ENCODE measurements around the gene PNPLA6. TPM values are rescaled to one million over a fixed set of nuclear protein-coding genes. Genes with fewer than 3 reads are reported as not detected.

The PNPLA6 gene
- total and polyA plus RNA-seq, 2 of the 8 experiments (the other 6 are each of a cell fraction or from before 2014, with no cell fraction given): 55.1 to 121 TPM

GRCh38 chr19:7509625-7510024 is 25.9 kb upstream of the PNPLA6 start (continued):
- TF ChIP-seq, protein P1, sequence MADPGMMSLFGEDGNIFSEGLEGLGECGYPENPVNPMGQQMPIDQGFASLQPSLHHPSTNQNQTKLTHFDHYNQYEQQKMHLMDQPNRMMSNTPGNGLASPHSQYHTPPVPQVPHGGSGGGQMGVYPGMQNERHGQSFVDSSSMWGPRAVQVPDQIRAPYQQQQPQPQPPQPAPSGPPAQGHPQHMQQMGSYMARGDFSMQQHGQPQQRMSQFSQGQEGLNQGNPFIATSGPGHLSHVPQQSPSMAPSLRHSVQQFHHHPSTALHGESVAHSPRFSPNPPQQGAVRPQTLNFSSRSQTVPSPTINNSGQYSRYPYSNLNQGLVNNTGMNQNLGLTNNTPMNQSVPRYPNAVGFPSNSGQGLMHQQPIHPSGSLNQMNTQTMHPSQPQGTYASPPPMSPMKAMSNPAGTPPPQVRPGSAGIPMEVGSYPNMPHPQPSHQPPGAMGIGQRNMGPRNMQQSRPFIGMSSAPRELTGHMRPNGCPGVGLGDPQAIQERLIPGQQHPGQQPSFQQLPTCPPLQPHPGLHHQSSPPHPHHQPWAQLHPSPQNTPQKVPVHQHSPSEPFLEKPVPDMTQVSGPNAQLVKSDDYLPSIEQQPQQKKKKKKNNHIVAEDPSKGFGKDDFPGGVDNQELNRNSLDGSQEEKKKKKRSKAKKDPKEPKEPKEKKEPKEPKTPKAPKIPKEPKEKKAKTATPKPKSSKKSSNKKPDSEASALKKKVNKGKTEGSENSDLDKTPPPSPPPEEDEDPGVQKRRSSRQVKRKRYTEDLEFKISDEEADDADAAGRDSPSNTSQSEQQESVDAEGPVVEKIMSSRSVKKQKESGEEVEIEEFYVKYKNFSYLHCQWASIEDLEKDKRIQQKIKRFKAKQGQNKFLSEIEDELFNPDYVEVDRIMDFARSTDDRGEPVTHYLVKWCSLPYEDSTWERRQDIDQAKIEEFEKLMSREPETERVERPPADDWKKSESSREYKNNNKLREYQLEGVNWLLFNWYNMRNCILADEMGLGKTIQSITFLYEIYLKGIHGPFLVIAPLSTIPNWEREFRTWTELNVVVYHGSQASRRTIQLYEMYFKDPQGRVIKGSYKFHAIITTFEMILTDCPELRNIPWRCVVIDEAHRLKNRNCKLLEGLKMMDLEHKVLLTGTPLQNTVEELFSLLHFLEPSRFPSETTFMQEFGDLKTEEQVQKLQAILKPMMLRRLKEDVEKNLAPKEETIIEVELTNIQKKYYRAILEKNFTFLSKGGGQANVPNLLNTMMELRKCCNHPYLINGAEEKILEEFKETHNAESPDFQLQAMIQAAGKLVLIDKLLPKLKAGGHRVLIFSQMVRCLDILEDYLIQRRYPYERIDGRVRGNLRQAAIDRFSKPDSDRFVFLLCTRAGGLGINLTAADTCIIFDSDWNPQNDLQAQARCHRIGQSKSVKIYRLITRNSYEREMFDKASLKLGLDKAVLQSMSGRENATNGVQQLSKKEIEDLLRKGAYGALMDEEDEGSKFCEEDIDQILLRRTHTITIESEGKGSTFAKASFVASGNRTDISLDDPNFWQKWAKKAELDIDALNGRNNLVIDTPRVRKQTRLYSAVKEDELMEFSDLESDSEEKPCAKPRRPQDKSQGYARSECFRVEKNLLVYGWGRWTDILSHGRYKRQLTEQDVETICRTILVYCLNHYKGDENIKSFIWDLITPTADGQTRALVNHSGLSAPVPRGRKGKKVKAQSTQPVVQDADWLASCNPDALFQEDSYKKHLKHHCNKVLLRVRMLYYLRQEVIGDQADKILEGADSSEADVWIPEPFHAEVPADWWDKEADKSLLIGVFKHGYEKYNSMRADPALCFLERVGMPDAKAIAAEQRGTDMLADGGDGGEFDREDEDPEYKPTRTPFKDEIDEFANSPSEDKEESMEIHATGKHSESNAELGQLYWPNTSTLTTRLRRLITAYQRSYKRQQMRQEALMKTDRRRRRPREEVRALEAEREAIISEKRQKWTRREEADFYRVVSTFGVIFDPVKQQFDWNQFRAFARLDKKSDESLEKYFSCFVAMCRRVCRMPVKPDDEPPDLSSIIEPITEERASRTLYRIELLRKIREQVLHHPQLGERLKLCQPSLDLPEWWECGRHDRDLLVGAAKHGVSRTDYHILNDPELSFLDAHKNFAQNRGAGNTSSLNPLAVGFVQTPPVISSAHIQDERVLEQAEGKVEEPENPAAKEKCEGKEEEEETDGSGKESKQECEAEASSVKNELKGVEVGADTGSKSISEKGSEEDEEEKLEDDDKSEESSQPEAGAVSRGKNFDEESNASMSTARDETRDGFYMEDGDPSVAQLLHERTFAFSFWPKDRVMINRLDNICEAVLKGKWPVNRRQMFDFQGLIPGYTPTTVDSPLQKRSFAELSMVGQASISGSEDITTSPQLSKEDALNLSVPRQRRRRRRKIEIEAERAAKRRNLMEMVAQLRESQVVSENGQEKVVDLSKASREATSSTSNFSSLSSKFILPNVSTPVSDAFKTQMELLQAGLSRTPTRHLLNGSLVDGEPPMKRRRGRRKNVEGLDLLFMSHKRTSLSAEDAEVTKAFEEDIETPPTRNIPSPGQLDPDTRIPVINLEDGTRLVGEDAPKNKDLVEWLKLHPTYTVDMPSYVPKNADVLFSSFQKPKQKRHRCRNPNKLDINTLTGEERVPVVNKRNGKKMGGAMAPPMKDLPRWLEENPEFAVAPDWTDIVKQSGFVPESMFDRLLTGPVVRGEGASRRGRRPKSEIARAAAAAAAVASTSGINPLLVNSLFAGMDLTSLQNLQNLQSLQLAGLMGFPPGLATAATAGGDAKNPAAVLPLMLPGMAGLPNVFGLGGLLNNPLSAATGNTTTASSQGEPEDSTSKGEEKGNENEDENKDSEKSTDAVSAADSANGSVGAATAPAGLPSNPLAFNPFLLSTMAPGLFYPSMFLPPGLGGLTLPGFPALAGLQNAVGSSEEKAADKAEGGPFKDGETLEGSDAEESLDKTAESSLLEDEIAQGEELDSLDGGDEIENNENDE (IDR thresholded peaks at IDR 0.05; ENCODE audit: insufficient replicate concordance, low read length): no peak

Data from H1 (cell line).